OCI-LY3 (cell line): ENCODE results near the gene SPSB4.

Experiments used
- EZH2phosphoT487 ChIP-seq: fragments of 200-600 bp; shearing (Covaris generic); IDR thresholded peaks from 2 replicates; pipeline ENCODE4 v1.6.1; 2018; ENCODE audit warnings: antibody characterized with exemption, mixed run types, low read depth
- TF ChIP-seq, protein P1 (sequence below): fragments of 200-600, 300-600 bp; sonication (generic); IDR thresholded peaks from 2 replicates; pipeline ENCODE4 v1.5.1; 2014; ENCODE audit warnings: antibody characterized with exemption, low read length, low read depth

DNA sequence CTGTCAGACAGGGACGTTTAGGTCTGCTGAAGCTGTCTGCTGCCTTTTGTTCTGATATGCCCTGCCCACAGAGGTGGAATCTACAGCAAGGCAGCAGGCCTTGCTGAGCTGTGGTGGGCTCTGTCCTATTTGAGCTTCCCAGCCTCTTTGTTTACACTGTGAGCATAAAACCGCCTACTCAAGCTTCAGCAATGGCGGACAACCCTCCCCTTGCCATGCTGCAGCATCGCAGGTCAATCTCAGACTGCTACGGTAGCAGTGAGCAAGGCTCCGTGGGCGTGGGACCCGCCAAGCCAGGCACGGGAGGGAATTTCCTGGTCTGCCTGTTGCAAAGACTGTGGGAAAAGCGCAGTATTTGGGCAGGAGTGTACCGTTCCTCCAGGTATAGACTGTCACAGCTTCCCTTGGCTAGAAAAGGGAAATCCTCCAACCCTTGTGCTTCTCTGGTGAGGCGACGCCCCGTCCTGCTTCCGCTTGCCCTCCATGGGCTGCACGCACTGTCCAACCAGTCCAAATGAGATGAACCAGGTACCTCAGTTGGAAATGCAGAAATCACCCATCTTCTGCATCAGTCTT is 71.4 kb downstream of the SPSB4 start:
- TF ChIP-seq, protein P1, sequence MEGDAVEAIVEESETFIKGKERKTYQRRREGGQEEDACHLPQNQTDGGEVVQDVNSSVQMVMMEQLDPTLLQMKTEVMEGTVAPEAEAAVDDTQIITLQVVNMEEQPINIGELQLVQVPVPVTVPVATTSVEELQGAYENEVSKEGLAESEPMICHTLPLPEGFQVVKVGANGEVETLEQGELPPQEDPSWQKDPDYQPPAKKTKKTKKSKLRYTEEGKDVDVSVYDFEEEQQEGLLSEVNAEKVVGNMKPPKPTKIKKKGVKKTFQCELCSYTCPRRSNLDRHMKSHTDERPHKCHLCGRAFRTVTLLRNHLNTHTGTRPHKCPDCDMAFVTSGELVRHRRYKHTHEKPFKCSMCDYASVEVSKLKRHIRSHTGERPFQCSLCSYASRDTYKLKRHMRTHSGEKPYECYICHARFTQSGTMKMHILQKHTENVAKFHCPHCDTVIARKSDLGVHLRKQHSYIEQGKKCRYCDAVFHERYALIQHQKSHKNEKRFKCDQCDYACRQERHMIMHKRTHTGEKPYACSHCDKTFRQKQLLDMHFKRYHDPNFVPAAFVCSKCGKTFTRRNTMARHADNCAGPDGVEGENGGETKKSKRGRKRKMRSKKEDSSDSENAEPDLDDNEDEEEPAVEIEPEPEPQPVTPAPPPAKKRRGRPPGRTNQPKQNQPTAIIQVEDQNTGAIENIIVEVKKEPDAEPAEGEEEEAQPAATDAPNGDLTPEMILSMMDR = no peak
- TF ChIP-seq EZH2phosphoT487 = no peak
